CD4-positive, alpha-beta memory T cell (primary cell): ENCODE results near the gene TBCA. TPM values are rescaled to one million over a fixed set of nuclear protein-coding genes. Genes with fewer than 3 reads are reported as not detected.

Experiments
- CTCF ChIA-PET: fragments of 350-600 bp; sonication (Branson Sonifier 250); formaldehyde crosslinking; loops from one replicate; lab custom pipeline; 2021; ENCODE audit warnings: inconsistent platforms; ENCODE audit not compliant: partially characterized antibody; lab: Charles Lee
- POLR2A ChIA-PET: fragments of 350-600 bp; sonication (Branson Sonifier 250); formaldehyde crosslinking; loops from one replicate; lab custom pipeline; 2021; ENCODE audit not compliant: partially characterized antibody; lab: Charles Lee
- DNase-seq, 5 donors: peaks; one replicate each; pipeline versions ENCODE4 v3.0.0 to v3.0.0-alpha.2; 2020 to 2022; ENCODE audit warnings: mixed read lengths in 1 of 5
- H3K27ac ChIP-seq: one replicate; pipeline ENCODE4 v1.7.0; 2013; ENCODE audit warnings: low read depth, low read length
- H3K27me3 ChIP-seq: 2 replicates; pipeline ENCODE4 v1.7.0; 2013; ENCODE audit warnings: mild to moderate bottlenecking, low read length, moderate library complexity; ENCODE audit not compliant: insufficient read depth
- H3K36me3 ChIP-seq: 2 replicates; pipeline ENCODE4 v1.7.0; 2013; ENCODE audit warnings: mild to moderate bottlenecking, low read length, moderate library complexity; ENCODE audit not compliant: insufficient read depth
- H3K4me1 ChIP-seq: 2 replicates; pipeline ENCODE4 v1.7.0; 2013; ENCODE audit warnings: mild to moderate bottlenecking, low read length, moderate library complexity; ENCODE audit not compliant: insufficient read depth
- H3K4me3 ChIP-seq, 2 donors: one replicate each; pipeline ENCODE4 v1.7.0; 2013; ENCODE audit warnings: low read length in 2 of 2, mild to moderate bottlenecking in 1 of 2
- H3K9me3 ChIP-seq, 2 donors: one replicate each; pipeline ENCODE4 v1.7.0; 2013; ENCODE audit warnings: low read length in 2 of 2, control low read depth in 1 of 2; ENCODE audit not compliant: control insufficient read depth in 1 of 2
- H3K27ac Mint-ChIP-seq, 7 donors: one replicate each; pipeline ENCODE4 v1.8.0; 2020 to 2021; ENCODE audit warnings: mixed read lengths in 7 of 7, mild to moderate bottlenecking in 6 of 7, inconsistent platforms in 3 of 7, moderate library complexity in 3 of 7
- H3K27me3 Mint-ChIP-seq, 2 donors: one replicate each; pipeline ENCODE4 v1.8.0; 2020 to 2021; ENCODE audit warnings: mixed read lengths in 2 of 2
- H3K36me3 Mint-ChIP-seq, 2 donors: one replicate each; pipeline ENCODE4 v1.8.0; 2020 to 2021; ENCODE audit warnings: mixed read lengths in 2 of 2, inconsistent platforms in 1 of 2, mild to moderate bottlenecking in 1 of 2
- H3K4me1 Mint-ChIP-seq, 4 donors: one replicate each; pipeline ENCODE4 v1.8.0; 2020 to 2021; ENCODE audit warnings: mixed read lengths in 4 of 4, mild to moderate bottlenecking in 1 of 4
- H3K4me3 Mint-ChIP-seq, 8 donors: one replicate each; pipeline ENCODE4 v1.8.0; 2020 to 2021; ENCODE audit warnings: mixed read lengths in 8 of 8, mild to moderate bottlenecking in 7 of 8, moderate library complexity in 6 of 8, inconsistent platforms in 3 of 8
- H3K9me3 Mint-ChIP-seq, 8 donors: one replicate each; pipeline ENCODE4 v1.8.0; 2020 to 2021; ENCODE audit warnings: mixed read lengths in 8 of 8, mild to moderate bottlenecking in 5 of 8, inconsistent platforms in 3 of 8, moderate library complexity in 1 of 8
- intact Hi-C: fragments of 100-400 bp; cut with micrococcal nuclease; formaldehyde crosslinking; loops from one replicate; pipeline ENCODE4 v1.15.1; 2023
- polyA plus RNA-seq, 2 donors: library from polyadenylated mRNA; unstranded; fragments of 300-500 nt; fragmentation: Illumina TruSeq; gene quantifications; one replicate each; pipeline ENCODE4 v1.2.3, GENCODE V29; 2021
- total RNA-seq, 2 experiments: library from RNA; stranded (reverse); gene quantifications; one replicate each; pipeline ENCODE4 v1.2.3, GENCODE V29; 2021

Gene TBCA, protein sequence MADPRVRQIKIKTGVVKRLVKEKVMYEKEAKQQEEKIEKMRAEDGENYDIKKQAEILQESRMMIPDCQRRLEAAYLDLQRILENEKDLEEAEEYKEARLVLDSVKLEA
- total RNA-seq: 10 to 100 TPM; 80.4 to 97.2 TPM
- 100 to 1,000 TPM; 179 to 200 TPM for polyA plus RNA-seq

GRCh38 chr5:77775790-77776553, at the start of gene TBCA:
Gene TBCA (minus strand): TSS chr5:77776339. CDS start chr5:77776257, 82 bp downstream.
- POLR2A ChIA-PET: interaction anchor here (1.2 kb wide), 2 partner anchors 519 to 522 kb away, joined by 3 read pairs; partner anchors contain the start of gene AP3B1

DNA sequence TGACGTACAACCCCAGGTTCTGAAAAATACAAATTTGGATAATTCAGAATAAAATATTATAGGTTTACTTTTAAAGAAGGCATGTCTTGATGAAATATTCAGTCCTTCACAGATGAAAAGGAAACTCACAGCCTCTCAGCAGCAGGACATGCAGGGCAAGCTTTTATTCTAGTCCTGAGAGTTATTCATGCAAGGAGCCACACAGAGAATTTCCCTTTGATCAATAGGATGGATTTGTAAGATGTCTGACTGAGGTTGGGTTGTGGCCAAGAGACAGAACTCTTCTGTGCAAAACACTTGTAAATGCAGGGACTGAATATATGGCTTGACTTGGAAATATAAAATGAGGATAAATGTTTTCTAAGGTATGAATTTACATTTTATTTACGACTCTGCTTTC, 48.8 kb upstream of the TBCA start:
- CTCF ChIA-PET: no interaction called here
- no peaks in the 10 kb centered on the region for H3K9me3 Mint-ChIP-seq
- no peak for DNase-seq

More at GRCh38 chr5:77775790-77776553, at the start of gene TBCA:
- Mint-ChIP-seq H3K27ac (peak within 1 kb of the TSS; percentile 88 to 99 (median 98)), H3K36me3 (peaks cover 18 to 25% of the 10 kb centered on the region in 2 donors), H3K27me3 (no peaks in the 10 kb centered on the region), H3K4me3 (peak within 1 kb of the TSS; percentile 90 to 98 (median 96)), H3K9me3 (no peaks in the 10 kb centered on the region), H3K4me1 (peaks cover 33 to 50% (median 45%) of the 10 kb centered on the region in 4 donors)
- no peaks in the 10 kb centered on the region for H3K27me3 ChIP-seq
- H3K36me3 ChIP-seq: no peaks in the 10 kb centered on the region
- peaks cover 46% of the 10 kb centered on the region for H3K4me1 ChIP-seq
- H3K27ac ChIP-seq: peak within 1 kb of the TSS; percentile 97
- H3K9me3 ChIP-seq: no peaks in the 10 kb centered on the region
- intact Hi-C loops: loop anchor here (1.0 to 10.0 kb wide), 5 partner anchors 131 to 1461 kb away; partner anchors contain the start of genes AP3B1, JMY, SCAMP1 and WDR41
- DNase-seq: peak; percentile 91 to 94 (median 93)
- CTCF ChIA-PET: interaction anchor here (1.5 kb wide), 1 partner anchor 12 kb away, joined by 4 read pairs; no protein-coding TSS in a partner anchor
- H3K4me3 ChIP-seq: peak within 1 kb of the TSS; percentile 61 to 85

GRCh38 chr5:77816686-77817085, 40.5 kb upstream of the TBCA start:
- H3K9me3 Mint-ChIP-seq: peaks cover 0 to 2% (median 0%) of the 10 kb centered on the region in 8 donors
- no peaks in the 10 kb centered on the region for H3K36me3 Mint-ChIP-seq
- no peak overlapping the region for H3K27ac ChIP-seq
- no peaks in the 10 kb centered on the region for H3K4me1 Mint-ChIP-seq
- H3K4me3 Mint-ChIP-seq: no peak overlapping the region
- H3K9me3 ChIP-seq: no peaks in the 10 kb centered on the region
- intact Hi-C loops: no loop called here
- POLR2A ChIA-PET: no interaction called here
- H3K4me1 ChIP-seq: no peaks in the 10 kb centered on the region
- no peak overlapping the region for H3K4me3 ChIP-seq
- H3K27me3 Mint-ChIP-seq: peaks cover 3 to 9% of the 10 kb centered on the region in 2 donors
- CTCF ChIA-PET: no interaction called here
- H3K27me3 ChIP-seq: no peaks in the 10 kb centered on the region
- no peak for DNase-seq
- H3K27ac Mint-ChIP-seq: no peak overlapping the region
- H3K36me3 ChIP-seq: no peaks in the 10 kb centered on the region

More for the DNA sequence above, 48.8 kb upstream of the TBCA start:
- POLR2A ChIA-PET: no interaction called here
- Histone ChIP-seq H3K36me3 (no peaks in the 10 kb centered on the region), H3K9me3 (no peaks in the 10 kb centered on the region), H3K27me3 (no peaks in the 10 kb centered on the region), H3K4me1 (no peaks in the 10 kb centered on the region), H3K27ac (no peak overlapping the region), H3K4me3 (no peak overlapping the region)
- Mint-ChIP-seq H3K27me3 (peaks cover 3 to 11% of the 10 kb centered on the region in 2 donors), H3K27ac (no peak overlapping the region), H3K4me3 (no peak overlapping the region), H3K36me3 (no peaks in the 10 kb centered on the region), H3K4me1 (no peaks in the 10 kb centered on the region)
- intact Hi-C loops: no loop called here

GRCh38 chr5:77812926-77813589, 36.9 kb upstream of the TBCA start:
- no peak overlapping the region for H3K4me3 Mint-ChIP-seq
- CTCF ChIA-PET: no interaction called here

GRCh38 chr5:77806213-77806843, 30.2 kb upstream of the TBCA start:
- peak overlapping the region; percentile 75 to 92 (median 84) for H3K4me3 Mint-ChIP-seq
- peaks cover 6 to 12% (median 10%) of the 10 kb centered on the region in 4 donors for H3K4me1 Mint-ChIP-seq
- intact Hi-C loops: no loop called here
- ChIA-PET POLR2A (interaction anchor here (0.6 to 1.4 kb wide), 3 partner anchors 12 to 31 kb away, joined by 3 to 4 read pairs (median 4); no protein-coding TSS in a partner anchor), CTCF (no interaction called here)
- no peaks in the 10 kb centered on the region for H3K9me3 ChIP-seq
- H3K27ac ChIP-seq: no peak overlapping the region
- no peaks in the 10 kb centered on the region for H3K27me3 ChIP-seq
- H3K36me3 ChIP-seq: no peaks in the 10 kb centered on the region
- peak overlapping the region in 4 of 7 donors; percentile 75 to 89 (median 88) for H3K27ac Mint-ChIP-seq
- H3K4me3 ChIP-seq: peak overlapping the region in 1 of 2 donors; percentile 17
- peaks cover 0 to 35% (median 23%) of the 10 kb centered on the region in 8 donors for H3K9me3 Mint-ChIP-seq
- H3K27me3 Mint-ChIP-seq: peaks cover 1 to 2% of the 10 kb centered on the region in 2 donors
- DNase-seq: peak in 1 of 5 donors; percentile 1
- peaks cover 11% of the 10 kb centered on the region for H3K4me1 ChIP-seq
- no peaks in the 10 kb centered on the region for H3K36me3 Mint-ChIP-seq

More at GRCh38 chr5:77812926-77813589, 36.9 kb upstream of the TBCA start:
- Histone ChIP-seq H3K36me3 (no peaks in the 10 kb centered on the region), H3K27me3 (no peaks in the 10 kb centered on the region), H3K4me3 (no peak overlapping the region), H3K4me1 (no peaks in the 10 kb centered on the region), H3K27ac (no peak overlapping the region), H3K9me3 (no peaks in the 10 kb centered on the region)
- Mint-ChIP-seq H3K27ac (no peak overlapping the region), H3K9me3 (peaks cover 2 to 19% (median 12%) of the 10 kb centered on the region in 8 donors), H3K4me1 (no peaks in the 10 kb centered on the region), H3K36me3 (no peaks in the 10 kb centered on the region), H3K27me3 (peaks cover 4 to 8% of the 10 kb centered on the region in 2 donors)
- intact Hi-C loops: no loop called here
- POLR2A ChIA-PET: no interaction called here
- no peak for DNase-seq

GRCh38 chr5:77798456-77798855, 22.3 kb upstream of the TBCA start:
- H3K27ac ChIP-seq: no peak overlapping the region
- H3K27ac Mint-ChIP-seq: no peak overlapping the region
- ChIA-PET POLR2A (no interaction called here), CTCF (no interaction called here)
- DNase-seq: no peak
- peaks cover 0 to 8% (median 3%) of the 10 kb centered on the region in 4 donors for H3K4me1 Mint-ChIP-seq
- peaks cover 0 to 5% of the 10 kb centered on the region in 2 donors for H3K36me3 Mint-ChIP-seq
- H3K36me3 ChIP-seq: no peaks in the 10 kb centered on the region
- H3K4me1 ChIP-seq: peaks cover 5% of the 10 kb centered on the region
- no peak overlapping the region for H3K4me3 ChIP-seq
- intact Hi-C loops: no loop called here
- H3K27me3 Mint-ChIP-seq: peaks cover 21 to 29% of the 10 kb centered on the region in 2 donors
- no peaks in the 10 kb centered on the region for H3K27me3 ChIP-seq
- peaks cover 2 to 46% (median 35%) of the 10 kb centered on the region in 8 donors for H3K9me3 Mint-ChIP-seq
- H3K9me3 ChIP-seq: no peaks in the 10 kb centered on the region
- H3K4me3 Mint-ChIP-seq: no peak overlapping the region
